GM19395 (cell line): ENCODE results near the gene PCDHGA11.
"Not testable (repeated sequence)": the region's sequence is repeated elsewhere in the genome, so short reads cannot be mapped to it uniquely, and the experiment has no call there.

Experiments used
- ATAC-seq: cut with Tn5 transposase; IDR thresholded peaks from one replicate; pipeline ENCODE4 v1.9.1; 2021; ENCODE audit warnings: mild to moderate bottlenecking, moderate library complexity; ENCODE audit not compliant: unreplicated experiment

PCDHGA11 gene

GRCh38 chr5:141430332-141431113 lies 9.7 kb downstream of the PCDHGA11 start, which contains the start of gene PCDHGA12:
TSS of gene PCDHGA12 (plus strand) at chr5:141430507. CDS start at chr5:141430760, 253 bp downstream.
- peak; percentile 85 for ATAC-seq

GRCh38 chr5:141431286-141431685 lies 10.4 kb downstream of the PCDHGA11 start:
- ATAC-seq: peak; percentile 65

GRCh38 chr5:141432308-141432707 lies 11.5 kb downstream of the PCDHGA11 start:
- not testable (repeated sequence) for ATAC-seq

- ATAC-seq: not testable (repeated sequence)
These were observed 11.9 kb downstream of the PCDHGA11 start for GRCh38 chr5:141432726-141433125.

- ATAC-seq: no peak
These were observed 13.2 kb downstream of the PCDHGA11 start for GRCh38 chr5:141434006-141434405.

GRCh38 chr5:141437221-141437620 lies 16.4 kb downstream of the PCDHGA11 start:
- no peak for ATAC-seq

GRCh38 chr5:141439411-141440141 lies 18.7 kb downstream of the PCDHGA11 start:
- no peak for ATAC-seq

GRCh38 chr5:141440341-141440740 lies 19.5 kb downstream of the PCDHGA11 start:
- no peak for ATAC-seq

GRCh38 chr5:141441571-141442170 lies 20.8 kb downstream of the PCDHGA11 start:
- ATAC-seq: no peak

GRCh38 chr5:141465351-141465750 lies 44.5 kb downstream of the PCDHGA11 start:
- no peak for ATAC-seq
